ENCODE results near the gene CDKAL1. TPM values are rescaled to one million over a fixed set of nuclear protein-coding genes. Genes with fewer than 3 reads are reported as not detected.

The CDKAL1 gene
- total and polyA plus RNA-seq, 2 of the 13 experiments (the other 11 are each of a cell fraction or from before 2014, with no cell fraction given), result 9.5 to 27.7 TPM

DNA sequence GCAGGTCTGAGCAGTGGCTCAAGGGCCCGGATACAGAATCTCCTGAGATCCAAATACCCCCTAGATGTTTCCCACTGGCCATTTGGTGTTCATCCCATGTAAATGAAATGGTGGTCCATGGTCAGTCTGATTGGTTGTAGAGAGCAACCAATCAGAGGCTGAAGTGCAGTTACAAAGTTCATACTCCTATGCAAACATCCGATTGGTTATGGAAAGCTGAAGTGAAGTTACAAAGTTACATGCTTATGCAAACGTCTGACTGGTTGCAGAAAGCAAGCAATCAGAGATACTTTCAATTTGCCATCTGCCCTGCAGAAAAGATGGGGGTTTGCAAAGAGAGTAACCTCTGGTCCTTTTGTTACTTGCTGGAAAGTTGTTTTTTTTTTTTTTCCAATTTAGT lies 313.6 kb downstream of the CDKAL1 start (continued):
- TF ChIP-seq, protein P1, sequence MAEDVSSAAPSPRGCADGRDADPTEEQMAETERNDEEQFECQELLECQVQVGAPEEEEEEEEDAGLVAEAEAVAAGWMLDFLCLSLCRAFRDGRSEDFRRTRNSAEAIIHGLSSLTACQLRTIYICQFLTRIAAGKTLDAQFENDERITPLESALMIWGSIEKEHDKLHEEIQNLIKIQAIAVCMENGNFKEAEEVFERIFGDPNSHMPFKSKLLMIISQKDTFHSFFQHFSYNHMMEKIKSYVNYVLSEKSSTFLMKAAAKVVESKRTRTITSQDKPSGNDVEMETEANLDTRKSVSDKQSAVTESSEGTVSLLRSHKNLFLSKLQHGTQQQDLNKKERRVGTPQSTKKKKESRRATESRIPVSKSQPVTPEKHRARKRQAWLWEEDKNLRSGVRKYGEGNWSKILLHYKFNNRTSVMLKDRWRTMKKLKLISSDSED (CRISPR knock-in tag; IDR thresholded peaks at IDR 0.05), result no peak
- TF ChIP-seq NR2C2 (CRISPR knock-in tag; IDR thresholded peaks at IDR 0.05; ENCODE audit: borderline replicate concordance) (no peak; the same call in 1 of the 2 replicates), PPARG (CRISPR knock-in tag; conservative IDR thresholded peaks at IDR 0.05) (no peak), ASH2L (IDR thresholded peaks at IDR 0.05; ENCODE audit: insufficient read length, low read depth, low read length) (no peak), REPIN1 (CRISPR knock-in tag; IDR thresholded peaks at IDR 0.05; ENCODE audit: borderline replicate concordance, low read depth) (0 out of 2 replicates have a peak, but pooled peaks have one; percentile 27), ZNF33B (CRISPR knock-in tag; IDR thresholded peaks at IDR 0.05) (no peak), ZNF224 (CRISPR knock-in tag; IDR thresholded peaks at IDR 0.05) (no peak), NCOR1 (IDR thresholded peaks at IDR 0.05; ENCODE audit: borderline replicate concordance, low read length) (no peak), SIX4 (CRISPR knock-in tag; IDR thresholded peaks at IDR 0.05) (no peak)
- TF ChIP-seq, protein P2, sequence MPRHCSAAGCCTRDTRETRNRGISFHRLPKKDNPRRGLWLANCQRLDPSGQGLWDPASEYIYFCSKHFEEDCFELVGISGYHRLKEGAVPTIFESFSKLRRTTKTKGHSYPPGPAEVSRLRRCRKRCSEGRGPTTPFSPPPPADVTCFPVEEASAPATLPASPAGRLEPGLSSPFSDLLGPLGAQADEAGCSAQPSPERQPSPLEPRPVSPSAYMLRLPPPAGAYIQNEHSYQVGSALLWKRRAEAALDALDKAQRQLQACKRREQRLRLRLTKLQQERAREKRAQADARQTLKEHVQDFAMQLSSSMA (CRISPR knock-in tag; IDR thresholded peaks at IDR 0.05), result no peak
- TF ChIP-seq, protein P3, sequence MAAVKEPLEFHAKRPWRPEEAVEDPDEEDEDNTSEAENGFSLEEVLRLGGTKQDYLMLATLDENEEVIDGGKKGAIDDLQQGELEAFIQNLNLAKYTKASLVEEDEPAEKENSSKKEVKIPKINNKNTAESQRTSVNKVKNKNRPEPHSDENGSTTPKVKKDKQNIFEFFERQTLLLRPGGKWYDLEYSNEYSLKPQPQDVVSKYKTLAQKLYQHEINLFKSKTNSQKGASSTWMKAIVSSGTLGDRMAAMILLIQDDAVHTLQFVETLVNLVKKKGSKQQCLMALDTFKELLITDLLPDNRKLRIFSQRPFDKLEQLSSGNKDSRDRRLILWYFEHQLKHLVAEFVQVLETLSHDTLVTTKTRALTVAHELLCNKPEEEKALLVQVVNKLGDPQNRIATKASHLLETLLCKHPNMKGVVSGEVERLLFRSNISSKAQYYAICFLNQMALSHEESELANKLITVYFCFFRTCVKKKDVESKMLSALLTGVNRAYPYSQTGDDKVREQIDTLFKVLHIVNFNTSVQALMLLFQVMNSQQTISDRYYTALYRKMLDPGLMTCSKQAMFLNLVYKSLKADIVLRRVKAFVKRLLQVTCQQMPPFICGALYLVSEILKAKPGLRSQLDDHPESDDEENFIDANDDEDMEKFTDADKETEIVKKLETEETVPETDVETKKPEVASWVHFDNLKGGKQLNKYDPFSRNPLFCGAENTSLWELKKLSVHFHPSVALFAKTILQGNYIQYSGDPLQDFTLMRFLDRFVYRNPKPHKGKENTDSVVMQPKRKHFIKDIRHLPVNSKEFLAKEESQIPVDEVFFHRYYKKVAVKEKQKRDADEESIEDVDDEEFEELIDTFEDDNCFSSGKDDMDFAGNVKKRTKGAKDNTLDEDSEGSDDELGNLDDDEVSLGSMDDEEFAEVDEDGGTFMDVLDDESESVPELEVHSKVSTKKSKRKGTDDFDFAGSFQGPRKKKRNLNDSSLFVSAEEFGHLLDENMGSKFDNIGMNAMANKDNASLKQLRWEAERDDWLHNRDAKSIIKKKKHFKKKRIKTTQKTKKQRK (IDR thresholded peaks at IDR 0.05; ENCODE audit: low read length), result no peak
- TF ChIP-seq, protein P4, sequence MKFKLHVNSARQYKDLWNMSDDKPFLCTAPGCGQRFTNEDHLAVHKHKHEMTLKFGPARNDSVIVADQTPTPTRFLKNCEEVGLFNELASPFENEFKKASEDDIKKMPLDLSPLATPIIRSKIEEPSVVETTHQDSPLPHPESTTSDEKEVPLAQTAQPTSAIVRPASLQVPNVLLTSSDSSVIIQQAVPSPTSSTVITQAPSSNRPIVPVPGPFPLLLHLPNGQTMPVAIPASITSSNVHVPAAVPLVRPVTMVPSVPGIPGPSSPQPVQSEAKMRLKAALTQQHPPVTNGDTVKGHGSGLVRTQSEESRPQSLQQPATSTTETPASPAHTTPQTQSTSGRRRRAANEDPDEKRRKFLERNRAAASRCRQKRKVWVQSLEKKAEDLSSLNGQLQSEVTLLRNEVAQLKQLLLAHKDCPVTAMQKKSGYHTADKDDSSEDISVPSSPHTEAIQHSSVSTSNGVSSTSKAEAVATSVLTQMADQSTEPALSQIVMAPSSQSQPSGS (CRISPR knock-in tag; IDR thresholded peaks at IDR 0.05), result no peak
- TF ChIP-seq, protein P5, sequence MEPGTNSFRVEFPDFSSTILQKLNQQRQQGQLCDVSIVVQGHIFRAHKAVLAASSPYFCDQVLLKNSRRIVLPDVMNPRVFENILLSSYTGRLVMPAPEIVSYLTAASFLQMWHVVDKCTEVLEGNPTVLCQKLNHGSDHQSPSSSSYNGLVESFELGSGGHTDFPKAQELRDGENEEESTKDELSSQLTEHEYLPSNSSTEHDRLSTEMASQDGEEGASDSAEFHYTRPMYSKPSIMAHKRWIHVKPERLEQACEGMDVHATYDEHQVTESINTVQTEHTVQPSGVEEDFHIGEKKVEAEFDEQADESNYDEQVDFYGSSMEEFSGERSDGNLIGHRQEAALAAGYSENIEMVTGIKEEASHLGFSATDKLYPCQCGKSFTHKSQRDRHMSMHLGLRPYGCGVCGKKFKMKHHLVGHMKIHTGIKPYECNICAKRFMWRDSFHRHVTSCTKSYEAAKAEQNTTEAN (CRISPR knock-in tag; conservative IDR thresholded peaks at IDR 0.05), result no peak
- TF ChIP-seq, protein P6, sequence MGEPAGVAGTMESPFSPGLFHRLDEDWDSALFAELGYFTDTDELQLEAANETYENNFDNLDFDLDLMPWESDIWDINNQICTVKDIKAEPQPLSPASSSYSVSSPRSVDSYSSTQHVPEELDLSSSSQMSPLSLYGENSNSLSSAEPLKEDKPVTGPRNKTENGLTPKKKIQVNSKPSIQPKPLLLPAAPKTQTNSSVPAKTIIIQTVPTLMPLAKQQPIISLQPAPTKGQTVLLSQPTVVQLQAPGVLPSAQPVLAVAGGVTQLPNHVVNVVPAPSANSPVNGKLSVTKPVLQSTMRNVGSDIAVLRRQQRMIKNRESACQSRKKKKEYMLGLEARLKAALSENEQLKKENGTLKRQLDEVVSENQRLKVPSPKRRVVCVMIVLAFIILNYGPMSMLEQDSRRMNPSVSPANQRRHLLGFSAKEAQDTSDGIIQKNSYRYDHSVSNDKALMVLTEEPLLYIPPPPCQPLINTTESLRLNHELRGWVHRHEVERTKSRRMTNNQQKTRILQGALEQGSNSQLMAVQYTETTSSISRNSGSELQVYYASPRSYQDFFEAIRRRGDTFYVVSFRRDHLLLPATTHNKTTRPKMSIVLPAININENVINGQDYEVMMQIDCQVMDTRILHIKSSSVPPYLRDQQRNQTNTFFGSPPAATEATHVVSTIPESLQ (CRISPR knock-in tag; conservative IDR thresholded peaks at IDR 0.05), result no peak
- TF ChIP-seq, protein P7, sequence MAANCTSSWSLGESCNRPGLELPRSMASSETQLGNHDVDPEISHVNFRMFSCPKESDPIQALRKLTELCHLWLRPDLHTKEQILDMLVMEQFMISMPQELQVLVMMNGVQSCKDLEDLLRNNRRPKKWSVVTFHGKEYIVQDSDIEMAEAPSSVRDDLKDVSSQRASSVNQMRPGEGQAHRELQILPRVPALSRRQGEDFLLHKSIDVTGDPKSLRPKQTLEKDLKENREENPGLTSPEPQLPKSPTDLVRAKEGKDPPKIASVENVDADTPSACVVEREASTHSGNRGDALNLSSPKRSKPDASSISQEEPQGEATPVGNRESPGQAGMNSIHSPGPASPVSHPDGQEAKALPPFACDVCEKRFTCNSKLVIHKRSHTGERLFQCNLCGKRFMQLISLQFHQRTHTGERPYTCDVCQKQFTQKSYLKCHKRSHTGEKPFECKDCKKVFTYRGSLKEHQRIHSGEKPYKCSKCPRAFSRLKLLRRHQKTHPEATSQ (CRISPR knock-in tag; IDR thresholded peaks at IDR 0.05; ENCODE audit: borderline replicate concordance), result peak; percentile 34; the same call in 1 of the 2 replicates
